Caco-2 (cell line): ENCODE measurements around the gene C11orf86. TPM values are rescaled to one million over a fixed set of nuclear protein-coding genes. Genes with fewer than 3 reads are reported as not detected.

ENCODE experiments used
- BruUV-seq: library from RNA; stranded (reverse); fragments of 400-500 nt; replicated peaks from 2 replicates; lab custom pipeline; 2021; lab: Mats Ljungman, UMichigan
- CTCF ChIA-PET: fragments of 300-600 bp; sonication (Branson Sonifier 250); formaldehyde crosslinking; loops from one replicate; lab custom pipeline; 2022; ENCODE audit warnings: antibody characterized with exemption; lab: Charles Lee
- POLR2A ChIA-PET: fragments of 300-600 bp; sonication (Branson Sonifier 250); formaldehyde crosslinking; loops from one replicate; lab custom pipeline; 2022; ENCODE audit warnings: antibody characterized with exemption; lab: Charles Lee
- DNase-seq, 2 experiments: peaks; one replicate each; pipeline versions ENCODE4 v3.0.0 to v3.0.0-alpha.2; 2020 to 2022
- H3K27me3 ChIP-seq: replicated peaks from 2 replicates; pipeline ENCODE4 v1.6.0; 2011; ENCODE audit warnings: low read length; ENCODE audit not compliant: control insufficient read depth, insufficient read depth
- H3K36me3 ChIP-seq: 2 replicates; pipeline ENCODE4 v1.5.1; 2011; ENCODE audit warnings: low read length; ENCODE audit not compliant: control insufficient read depth, insufficient read depth
- H3K4me1 ChIP-seq: fragments of 250-450 bp; sonication (Bioruptor Pico); 2 replicates; pipeline ENCODE4 v1.5.1; 2020; ENCODE audit warnings: mild to moderate bottlenecking
- H3K4me3 ChIP-seq: 2 replicates; pipeline ENCODE4 v1.5.1; 2011; ENCODE audit warnings: low read depth, mild to moderate bottlenecking, control low read depth, low read length
- H3K9me3 ChIP-seq: fragments of 250-450 bp; sonication (Bioruptor Pico); 2 replicates; pipeline ENCODE4 v1.5.1; 2020; ENCODE audit warnings: mild to moderate bottlenecking, moderate library complexity
- H3K27ac Mint-ChIP-seq: one replicate; pipeline ENCODE4 v1.8.0; 2022; ENCODE audit warnings: mixed read lengths; ENCODE audit not compliant: unreplicated experiment
- H3K27me3 Mint-ChIP-seq: one replicate; pipeline ENCODE4 v1.8.0; 2022; ENCODE audit warnings: mixed read lengths; ENCODE audit not compliant: insufficient read depth, unreplicated experiment
- H3K36me3 Mint-ChIP-seq: one replicate; pipeline ENCODE4 v1.8.0; 2022; ENCODE audit warnings: mild to moderate bottlenecking, mixed read lengths; ENCODE audit not compliant: insufficient read depth, unreplicated experiment
- H3K4me1 Mint-ChIP-seq: one replicate; pipeline ENCODE4 v1.8.0; 2022; ENCODE audit warnings: low read depth, mixed read lengths; ENCODE audit not compliant: unreplicated experiment
- H3K4me3 Mint-ChIP-seq: one replicate; pipeline ENCODE4 v1.8.0; 2022; ENCODE audit warnings: mild to moderate bottlenecking, moderate library complexity, mixed read lengths; ENCODE audit not compliant: unreplicated experiment
- H3K9me3 Mint-ChIP-seq: one replicate; pipeline ENCODE4 v1.8.0; 2022; ENCODE audit warnings: mixed read lengths; ENCODE audit not compliant: unreplicated experiment
- intact Hi-C: fragments of 100-400 bp; cut with micrococcal nuclease; formaldehyde crosslinking; loops from one replicate; pipeline ENCODE4 v1.10.0; 2022; ENCODE audit not compliant: unreplicated experiment
- total RNA-seq: library from RNA; stranded (reverse); gene quantifications from 2 replicates; pipeline ENCODE4 v1.2.3, GENCODE V29; 2022
- TF ChIP-seq, protein P1 (sequence below), 2 experiments: fragments of 200-600 bp in 1 of 2; IDR thresholded peaks; 1 replicate in 1 of 2; 2 replicates in 1 of 2; pipeline versions ENCODE4 v1.5.1 to v1.8.0; 2011 to 2022; ENCODE audit warnings: antibody characterized with exemption in 1 of 2, control low read depth in 1 of 2, inconsistent platforms in 1 of 2, low read depth in 1 of 2, low read length in 1 of 2, mild to moderate bottlenecking in 1 of 2, moderate library complexity in 1 of 2; ENCODE audit not compliant: insufficient read depth in 1 of 2, severe bottlenecking in 1 of 2, unreplicated experiment in 1 of 2

Gene C11orf86
- total RNA-seq, 1 experiment from 2014 or later: not detected

DNA sequence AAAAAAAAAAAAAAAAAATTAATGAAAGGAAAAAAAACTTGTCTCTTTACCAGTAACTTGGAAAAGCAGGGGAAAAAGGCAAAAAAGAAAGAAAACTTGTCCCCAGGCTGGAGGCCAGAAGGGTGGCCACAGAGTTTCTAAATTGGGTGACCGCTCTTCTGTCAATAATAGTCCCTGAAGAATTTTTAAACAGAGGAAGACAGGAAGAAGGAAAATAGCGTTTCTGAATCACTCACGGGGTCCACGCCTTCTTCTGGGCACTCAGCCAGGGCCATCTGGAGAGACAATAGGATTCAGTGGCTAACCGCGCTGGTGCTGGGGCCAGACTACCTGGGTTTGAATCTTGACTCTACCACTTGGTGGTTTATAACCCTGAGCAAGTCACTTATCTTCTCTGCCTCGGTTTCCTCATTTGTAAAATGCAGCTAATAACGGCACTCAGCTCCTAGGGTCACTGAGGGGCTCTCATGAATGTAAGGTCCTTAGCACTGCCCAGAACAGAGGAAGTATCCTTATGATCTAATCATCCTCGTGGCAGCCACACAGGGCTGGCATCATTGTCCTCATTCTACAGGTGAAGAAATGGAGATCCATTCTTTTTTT is 7.0 kb downstream of the C11orf86 start:
- Histone ChIP-seq H3K27me3 (no peaks in the 10 kb centered on the region), H3K4me3 (no peak overlapping the region), H3K4me1 (no peaks in the 10 kb centered on the region), H3K9me3 (peaks cover 21% of the 10 kb centered on the region), H3K36me3 (no peaks in the 10 kb centered on the region)
- no peak overlapping the region for H3K27ac Mint-ChIP-seq
- H3K9me3 Mint-ChIP-seq: peaks cover 10% of the 10 kb centered on the region
- H3K4me3 Mint-ChIP-seq: no peak overlapping the region
- H3K36me3 Mint-ChIP-seq: no peaks in the 10 kb centered on the region
- BruUV-seq: no TSS peak
- intact Hi-C loops: no loop called here
- peaks cover 3% of the 10 kb centered on the region for H3K27me3 Mint-ChIP-seq
- ChIA-PET CTCF (interaction anchor here (1.0 kb wide), 1 partner anchor 40 kb away, joined by 8 read pairs; no protein-coding TSS in a partner anchor), POLR2A (no interaction called here)
- H3K4me1 Mint-ChIP-seq: no peaks in the 10 kb centered on the region
- no peak for DNase-seq
- TF ChIP-seq, protein P1, sequence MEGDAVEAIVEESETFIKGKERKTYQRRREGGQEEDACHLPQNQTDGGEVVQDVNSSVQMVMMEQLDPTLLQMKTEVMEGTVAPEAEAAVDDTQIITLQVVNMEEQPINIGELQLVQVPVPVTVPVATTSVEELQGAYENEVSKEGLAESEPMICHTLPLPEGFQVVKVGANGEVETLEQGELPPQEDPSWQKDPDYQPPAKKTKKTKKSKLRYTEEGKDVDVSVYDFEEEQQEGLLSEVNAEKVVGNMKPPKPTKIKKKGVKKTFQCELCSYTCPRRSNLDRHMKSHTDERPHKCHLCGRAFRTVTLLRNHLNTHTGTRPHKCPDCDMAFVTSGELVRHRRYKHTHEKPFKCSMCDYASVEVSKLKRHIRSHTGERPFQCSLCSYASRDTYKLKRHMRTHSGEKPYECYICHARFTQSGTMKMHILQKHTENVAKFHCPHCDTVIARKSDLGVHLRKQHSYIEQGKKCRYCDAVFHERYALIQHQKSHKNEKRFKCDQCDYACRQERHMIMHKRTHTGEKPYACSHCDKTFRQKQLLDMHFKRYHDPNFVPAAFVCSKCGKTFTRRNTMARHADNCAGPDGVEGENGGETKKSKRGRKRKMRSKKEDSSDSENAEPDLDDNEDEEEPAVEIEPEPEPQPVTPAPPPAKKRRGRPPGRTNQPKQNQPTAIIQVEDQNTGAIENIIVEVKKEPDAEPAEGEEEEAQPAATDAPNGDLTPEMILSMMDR (IDR thresholded peaks at IDR 0.05; ENCODE audit: insufficient read depth in 1 of 2, low read depth in 1 of 2, low read length in 1 of 2, severe bottlenecking in 1 of 2, unreplicated experiment in 1 of 2): no peak

DNA sequence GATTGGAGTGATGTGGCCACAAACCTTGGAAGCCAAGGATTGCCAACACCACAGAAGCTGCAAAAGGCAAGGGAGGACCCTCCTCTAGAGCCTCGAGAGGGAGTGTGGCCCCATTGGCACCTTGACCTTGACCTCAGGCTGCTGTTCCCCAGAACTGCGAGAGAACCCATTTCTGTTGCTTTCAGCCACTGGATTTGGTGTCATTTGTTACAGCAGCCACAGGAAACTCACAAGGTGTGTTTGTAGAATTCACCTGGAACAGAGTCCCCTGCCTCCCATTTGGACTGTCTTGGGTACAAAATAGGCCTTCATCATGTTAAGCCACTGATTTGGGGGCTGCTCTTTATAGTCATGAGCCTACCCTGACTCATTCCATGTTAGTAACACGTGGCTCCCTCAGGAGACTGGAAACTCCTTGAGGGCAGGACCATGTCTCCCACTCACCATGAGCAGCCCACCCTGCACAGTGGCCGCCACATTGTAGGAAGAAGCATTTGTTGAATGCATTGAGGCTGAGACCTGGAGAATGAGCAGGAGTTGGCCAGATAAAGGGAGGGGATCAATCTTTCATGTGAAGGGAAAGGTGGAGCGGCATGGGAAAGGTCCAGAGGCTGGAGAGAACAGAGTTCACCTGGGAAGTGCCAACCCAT is 8.3 kb downstream of the C11orf86 start:
- peaks cover 14% of the 10 kb centered on the region for H3K9me3 ChIP-seq
- TF ChIP-seq, protein P1 (IDR thresholded peaks at IDR 0.05; ENCODE audit: insufficient read depth in 1 of 2, low read depth in 1 of 2, low read length in 1 of 2, severe bottlenecking in 1 of 2, unreplicated experiment in 1 of 2): no peak
- H3K27ac Mint-ChIP-seq: no peak overlapping the region
- no peak overlapping the region for H3K4me3 ChIP-seq
- H3K27me3 ChIP-seq: no peaks in the 10 kb centered on the region
- peaks cover 10% of the 10 kb centered on the region for H3K9me3 Mint-ChIP-seq
- no TSS peak for BruUV-seq
- H3K4me1 Mint-ChIP-seq: no peaks in the 10 kb centered on the region
- no peak for DNase-seq
- H3K36me3 Mint-ChIP-seq: no peaks in the 10 kb centered on the region
- ChIA-PET POLR2A (no interaction called here), CTCF (interaction anchor here (1.0 kb wide), 1 partner anchor 39 kb away, joined by 8 read pairs; no protein-coding TSS in a partner anchor)
- H3K27me3 Mint-ChIP-seq: peaks cover 3% of the 10 kb centered on the region
- H3K36me3 ChIP-seq: no peaks in the 10 kb centered on the region
- H3K4me3 Mint-ChIP-seq: no peak overlapping the region
- intact Hi-C loops: no loop called here
- no peaks in the 10 kb centered on the region for H3K4me1 ChIP-seq

DNA sequence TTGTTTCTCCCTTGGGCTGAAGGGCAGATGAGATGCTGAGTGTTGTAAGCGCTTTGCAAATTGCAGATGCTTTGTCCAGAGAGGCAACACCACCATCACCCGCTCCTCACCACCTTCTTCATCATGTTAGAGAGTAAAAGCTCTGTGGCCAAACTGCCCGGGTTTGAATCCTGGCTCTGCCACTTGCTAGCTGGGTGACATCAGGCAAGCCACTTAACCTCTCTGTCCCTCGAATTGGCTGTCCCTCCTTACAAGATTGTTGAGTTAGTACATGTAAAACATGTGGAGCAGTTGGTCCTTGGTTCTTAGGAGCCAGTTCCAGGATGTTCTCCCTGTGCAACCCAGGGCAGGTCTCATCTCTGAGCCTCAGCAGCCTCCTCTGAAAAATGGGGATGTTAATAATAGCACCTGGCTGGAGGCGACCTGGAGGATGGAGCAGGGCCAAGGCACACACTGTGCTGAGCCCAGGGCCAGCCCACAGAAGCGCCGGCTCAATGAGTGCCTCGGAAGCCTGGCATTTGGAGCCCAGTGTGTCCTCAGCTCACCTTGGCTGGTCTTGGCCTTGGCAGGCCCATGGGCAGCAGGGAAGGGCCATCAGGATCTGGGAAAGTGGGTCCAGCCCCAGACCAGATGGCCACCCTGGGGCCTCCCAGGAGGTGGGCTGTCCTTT is 10.5 kb downstream of the C11orf86 start:
- TF ChIP-seq, protein P1 (IDR thresholded peaks at IDR 0.05; ENCODE audit: insufficient read depth in 1 of 2, low read depth in 1 of 2, low read length in 1 of 2, severe bottlenecking in 1 of 2, unreplicated experiment in 1 of 2): no peak
- no peaks in the 10 kb centered on the region for H3K36me3 Mint-ChIP-seq
- H3K9me3 ChIP-seq: no peaks in the 10 kb centered on the region
- no peak overlapping the region for H3K27ac Mint-ChIP-seq
- CTCF ChIA-PET: no interaction called here
- no peaks in the 10 kb centered on the region for H3K9me3 Mint-ChIP-seq
- H3K4me1 ChIP-seq: no peaks in the 10 kb centered on the region
- DNase-seq: no peak
- no peak overlapping the region for H3K4me3 Mint-ChIP-seq
- POLR2A ChIA-PET: no interaction called here
- BruUV-seq: no TSS peak
- no peaks in the 10 kb centered on the region for H3K27me3 ChIP-seq
- no peaks in the 10 kb centered on the region for H3K36me3 ChIP-seq
- H3K4me1 Mint-ChIP-seq: no peaks in the 10 kb centered on the region
- no peak overlapping the region for H3K4me3 ChIP-seq
- H3K27me3 Mint-ChIP-seq: peaks cover 3% of the 10 kb centered on the region
- intact Hi-C loops: no loop called here
